HG03045 (cell line): ENCODE measurements around the gene TMEM234.

ENCODE experiments used
- ATAC-seq: cut with Tn5 transposase; IDR thresholded peaks from one replicate; pipeline ENCODE4 v1.9.1; 2021; ENCODE audit warnings: mild to moderate bottlenecking, moderate library complexity; ENCODE audit not compliant: unreplicated experiment

Gene TMEM234

DNA sequence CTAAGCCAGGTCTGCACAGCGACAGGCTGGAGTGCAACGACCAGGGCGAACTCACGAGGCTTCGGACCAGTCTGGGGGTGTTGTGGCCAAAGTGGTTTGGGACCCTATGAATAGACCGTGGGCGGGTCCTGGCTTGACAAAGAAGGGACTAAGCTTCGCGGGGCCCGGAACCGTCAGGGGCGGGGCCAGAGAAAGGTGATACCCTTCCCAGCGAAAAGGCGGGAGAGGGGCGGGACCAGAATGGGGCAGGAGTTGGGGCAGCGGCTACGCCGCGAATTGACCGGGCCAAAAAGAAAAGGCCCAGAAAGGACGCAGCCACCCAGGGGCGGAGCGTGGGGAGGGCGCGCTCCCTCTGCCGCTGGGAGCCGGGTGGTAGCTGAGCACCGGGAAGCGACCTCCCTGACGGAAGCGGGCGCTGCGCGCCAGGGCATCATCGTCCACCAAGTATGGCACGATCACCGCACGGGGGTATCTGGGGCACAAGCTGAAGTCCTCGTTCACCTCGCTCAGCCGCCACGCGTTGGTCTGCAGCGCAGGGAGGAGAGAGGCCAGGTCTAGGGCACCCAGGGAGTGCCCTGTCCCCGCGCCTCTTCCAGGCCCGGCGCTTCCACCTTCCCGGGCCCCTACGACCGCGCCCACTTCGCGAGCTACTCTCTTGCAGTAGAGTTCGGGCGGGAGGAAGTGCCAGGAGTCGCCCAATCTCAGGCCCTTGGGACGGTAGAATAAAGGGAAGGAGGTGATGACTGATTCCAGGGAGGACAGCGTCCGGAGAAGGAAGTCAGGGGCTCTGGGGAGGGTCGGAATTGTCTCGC lies 18.2 kb upstream of the TMEM234 start:
- ATAC-seq, result peak; percentile 51

- ATAC-seq, result no peak
These were observed 17.6 kb upstream of the TMEM234 start for GRCh38 chr1:32239790-32240139.

- ATAC-seq, result no peak
These were observed 17.2 kb upstream of the TMEM234 start for GRCh38 chr1:32239337-32239736.

DNA sequence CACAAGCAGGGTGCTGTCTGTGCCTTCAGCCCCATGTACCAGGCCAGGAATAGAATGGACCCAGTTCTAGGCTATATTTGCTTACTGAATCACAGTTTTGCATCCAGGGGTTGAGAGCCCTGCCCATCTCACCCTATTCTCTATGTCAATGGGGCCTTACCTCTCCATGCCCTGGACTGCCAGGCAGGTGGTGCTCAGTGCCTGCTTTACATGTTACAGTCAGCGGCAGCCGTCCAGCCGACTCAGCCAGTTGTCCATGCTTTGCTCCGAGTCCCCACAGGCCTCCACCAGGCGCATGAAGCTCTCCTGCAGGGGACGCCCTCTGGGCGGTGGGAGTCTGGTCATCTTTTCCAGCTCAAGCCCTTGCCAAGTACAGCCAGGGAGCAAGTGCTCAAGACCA lies 12.6 kb upstream of the TMEM234 start:
- no peak for ATAC-seq

- no peak for ATAC-seq
These were observed 10.6 kb upstream of the TMEM234 start for GRCh38 chr1:32232558-32233304.

DNA sequence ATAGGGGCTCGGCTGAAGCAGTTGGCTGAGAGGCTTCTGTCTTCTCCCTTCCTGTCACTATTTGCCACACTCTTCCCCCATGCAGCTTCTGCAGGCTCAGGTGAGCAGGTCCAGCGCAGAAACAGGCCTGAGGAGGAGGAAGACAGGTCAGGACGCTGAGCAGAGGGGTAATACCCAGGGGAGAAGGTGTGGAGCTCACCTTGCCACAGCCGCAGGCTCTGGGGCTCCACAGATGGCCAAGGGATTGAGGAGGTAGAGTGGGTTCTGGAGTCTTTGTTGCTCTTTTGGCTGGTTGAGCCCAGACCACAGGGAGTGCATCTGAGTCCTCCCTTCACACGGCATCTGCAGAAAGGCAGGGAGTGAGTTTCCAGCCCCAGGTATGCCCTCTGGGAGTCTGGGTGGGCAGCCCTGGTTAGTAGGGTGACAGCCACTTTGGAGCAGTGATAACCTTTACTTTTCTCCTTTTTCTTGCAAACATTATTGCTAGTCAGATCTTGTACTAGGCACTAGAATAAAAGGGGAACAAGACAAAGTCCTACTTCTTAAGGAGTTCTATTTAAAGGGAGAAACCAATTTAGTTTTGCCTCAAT lies 9.8 kb upstream of the TMEM234 start:
- no peak for ATAC-seq

- no peak for ATAC-seq
These were observed 6.6 kb upstream of the TMEM234 start for GRCh38 chr1:32228771-32229170.

DNA sequence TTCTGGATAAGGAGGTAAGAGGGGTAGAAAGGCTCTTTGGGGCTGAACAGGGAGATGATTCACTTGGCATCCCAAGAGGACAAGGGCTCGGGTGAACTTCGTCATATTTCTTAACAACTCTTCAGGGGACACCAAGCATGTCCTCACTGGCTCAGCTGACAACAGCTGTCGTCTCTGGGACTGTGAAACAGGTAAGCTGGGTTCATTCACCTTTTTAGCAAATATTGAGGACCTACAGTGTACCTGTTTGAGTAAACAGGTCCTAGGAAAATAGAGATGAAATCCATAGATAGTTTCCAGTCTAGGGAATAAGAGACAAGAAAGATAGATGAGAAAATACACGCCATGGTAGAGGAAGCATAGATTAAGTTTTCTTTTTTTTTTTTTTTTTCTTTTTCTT lies 2.1 kb upstream of the TMEM234 start:
- no peak for ATAC-seq

DNA sequence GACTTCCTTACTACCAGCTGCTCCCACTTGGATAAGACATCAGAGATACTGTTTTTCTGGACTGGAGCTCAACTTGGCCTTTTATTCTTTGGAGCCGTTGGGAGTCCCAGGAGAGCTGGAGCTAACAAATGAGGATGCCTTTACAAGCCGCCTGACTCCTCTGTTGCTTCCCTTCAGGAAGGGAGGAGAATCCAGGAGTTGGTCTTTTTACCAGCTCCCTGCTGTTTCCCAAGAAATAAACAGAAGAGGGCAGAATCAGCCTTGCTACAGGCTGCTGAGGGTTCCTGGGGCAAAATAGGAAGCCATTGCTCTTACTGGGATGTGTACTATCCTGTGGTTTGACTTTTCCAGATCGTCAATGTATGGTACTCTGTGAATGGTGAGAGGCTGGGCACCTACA lies 1.5 kb upstream of the TMEM234 start:
- no peak for ATAC-seq

- ATAC-seq, result no peak
These were observed 573 bp downstream of the TMEM234 start for GRCh38 chr1:32221581-32221979.

GRCh38 chr1:32220746-32221580 lies 1.2 kb downstream of the TMEM234 start:
- ATAC-seq, result no peak

- ATAC-seq, result no peak
These were observed 3.1 kb downstream of the TMEM234 start for GRCh38 chr1:32219022-32219421.

- no peak for ATAC-seq
These were observed 5.6 kb downstream of the TMEM234 start for GRCh38 chr1:32216566-32216965.

GRCh38 chr1:32215629-32216480 lies 6.3 kb downstream of the TMEM234 start:
- ATAC-seq, result no peak

DNA sequence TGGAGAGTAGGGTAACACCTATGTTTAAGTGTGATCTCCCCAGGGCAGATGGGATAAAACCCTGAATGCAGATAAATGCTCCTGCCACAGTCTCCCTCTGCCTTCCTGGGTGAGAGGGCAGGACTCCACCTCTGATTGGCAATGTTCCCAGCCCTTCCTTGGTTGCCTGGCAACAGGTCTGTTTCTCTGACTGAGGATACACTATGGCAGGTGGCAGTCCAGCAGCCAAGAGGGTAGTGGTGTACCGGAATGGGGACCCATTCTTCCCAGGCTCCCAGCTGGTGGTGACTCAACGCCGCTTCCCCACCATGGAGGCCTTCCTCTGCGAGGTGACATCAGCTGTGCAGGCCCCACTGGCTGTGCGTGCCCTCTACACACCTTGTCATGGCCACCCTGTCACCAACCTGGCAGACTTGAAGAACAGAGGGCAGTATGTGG lies 13.2 kb downstream of the TMEM234 start, which contains the start of gene DCDC2B:
TSS of gene DCDC2B (plus strand) at position 199 of the 438 bp plus-strand sequence. CDS start at position 204, 5 bp downstream.
- ATAC-seq, result no peak

DNA sequence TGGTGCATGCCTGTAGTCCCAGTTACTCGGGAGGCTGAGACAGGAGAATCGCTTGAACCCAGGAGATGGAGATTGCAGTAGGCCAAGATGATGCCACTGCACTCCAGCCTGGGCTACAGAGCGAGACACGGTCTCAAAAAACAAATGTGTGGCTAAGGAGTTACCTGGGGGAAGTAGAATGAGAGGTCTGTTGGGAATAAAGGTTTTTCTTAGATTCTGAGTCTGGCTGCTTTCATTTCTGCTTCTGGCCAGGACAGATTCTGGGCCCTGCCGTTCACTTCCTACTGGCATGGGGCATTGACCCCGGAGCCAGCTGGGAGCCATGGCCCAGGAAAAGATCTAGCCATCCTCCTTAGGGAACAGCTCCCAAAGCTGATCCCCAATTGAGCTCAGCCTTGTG lies 13.7 kb downstream of the TMEM234 start:
- ATAC-seq, result no peak

GRCh38 chr1:32205401-32206370 lies 16.5 kb downstream of the TMEM234 start, which contains the start of gene IQCC:
TSS of gene IQCC (plus strand) at chr1:32205671. CDS start at chr1:32205682, 11 bp downstream.
- ATAC-seq, result peak; percentile 50

- ATAC-seq, result no peak
These were observed 17.2 kb downstream of the TMEM234 start for GRCh38 chr1:32204943-32205361.
